HG02870 (cell line): ENCODE results near the gene HEXD.
"Not testable (repeated sequence)": the region's sequence is repeated elsewhere in the genome, so short reads cannot be mapped to it uniquely, and the experiment has no call there.

Experiments used
- ATAC-seq: cut with Tn5 transposase; IDR thresholded peaks from one replicate; pipeline ENCODE4 v1.9.1; 2021; ENCODE audit warnings: mild to moderate bottlenecking, moderate library complexity; ENCODE audit not compliant: unreplicated experiment

The HEXD gene

GRCh38 chr17:82439829-82440365 lies 21.8 kb downstream of the HEXD start:
- no peak for ATAC-seq

- ATAC-seq = no peak
These were observed 22.4 kb downstream of the HEXD start for GRCh38 chr17:82440469-82440981.

GRCh38 chr17:82440991-82441627 lies 23.0 kb downstream of the HEXD start:
- no peak for ATAC-seq

- no peak for ATAC-seq
These were observed 23.7 kb downstream of the HEXD start for GRCh38 chr17:82441691-82442487.

GRCh38 chr17:82442643-82443464 lies 24.7 kb downstream of the HEXD start:
- no peak for ATAC-seq

- no peak for ATAC-seq
These were observed 25.5 kb downstream of the HEXD start for GRCh38 chr17:82443465-82444283.

- ATAC-seq = no peak
These were observed 26.2 kb downstream of the HEXD start for GRCh38 chr17:82444284-82444893.

- ATAC-seq = no peak
These were observed 26.9 kb downstream of the HEXD start for GRCh38 chr17:82444941-82445521.

GRCh38 chr17:82445542-82445941 lies 27.4 kb downstream of the HEXD start:
- ATAC-seq = no peak

GRCh38 chr17:82446124-82446523 lies 28.0 kb downstream of the HEXD start:
- ATAC-seq = no peak

GRCh38 chr17:82446649-82447048 lies 28.5 kb downstream of the HEXD start:
- no peak for ATAC-seq

- ATAC-seq = no peak
These were observed 29.7 kb downstream of the HEXD start for GRCh38 chr17:82447876-82448275.

GRCh38 chr17:82449131-82449882 lies 31.2 kb downstream of the HEXD start:
- ATAC-seq = peak; percentile 30

GRCh38 chr17:82449883-82450356 lies 31.8 kb downstream of the HEXD start:
- ATAC-seq = peak; percentile 5

- peak; percentile 66 for ATAC-seq
These were observed 32.4 kb downstream of the HEXD start, which contains the start of gene CYBC1 for GRCh38 chr17:82450357-82451106. CYBC1 (minus strand) TSS chr17:82450752; CDS start chr17:82449254, 1,498 bp downstream.

GRCh38 chr17:82452162-82452561 lies 34.0 kb downstream of the HEXD start:
- no peak for ATAC-seq

- ATAC-seq = not testable (repeated sequence)
These were observed 35.0 kb downstream of the HEXD start for GRCh38 chr17:82453151-82453550.

- not testable (repeated sequence) for ATAC-seq
These were observed 35.6 kb downstream of the HEXD start for GRCh38 chr17:82453706-82454105.
